HG02852 (cell line): ENCODE results near the gene TBC1D5.
"Not testable (repeated sequence)": the region's sequence is repeated elsewhere in the genome, so short reads cannot be mapped to it uniquely, and the experiment has no call there.

Experiments used
- ATAC-seq: cut with Tn5 transposase; IDR thresholded peaks from one replicate; pipeline ENCODE4 v1.9.1; 2021; ENCODE audit warnings: mild to moderate bottlenecking, moderate library complexity; ENCODE audit not compliant: unreplicated experiment

TBC1D5 gene

GRCh38 chr3:17648630-17649355 lies 93.6 kb downstream of the TBC1D5 start:
- not testable (repeated sequence) for ATAC-seq

DNA sequence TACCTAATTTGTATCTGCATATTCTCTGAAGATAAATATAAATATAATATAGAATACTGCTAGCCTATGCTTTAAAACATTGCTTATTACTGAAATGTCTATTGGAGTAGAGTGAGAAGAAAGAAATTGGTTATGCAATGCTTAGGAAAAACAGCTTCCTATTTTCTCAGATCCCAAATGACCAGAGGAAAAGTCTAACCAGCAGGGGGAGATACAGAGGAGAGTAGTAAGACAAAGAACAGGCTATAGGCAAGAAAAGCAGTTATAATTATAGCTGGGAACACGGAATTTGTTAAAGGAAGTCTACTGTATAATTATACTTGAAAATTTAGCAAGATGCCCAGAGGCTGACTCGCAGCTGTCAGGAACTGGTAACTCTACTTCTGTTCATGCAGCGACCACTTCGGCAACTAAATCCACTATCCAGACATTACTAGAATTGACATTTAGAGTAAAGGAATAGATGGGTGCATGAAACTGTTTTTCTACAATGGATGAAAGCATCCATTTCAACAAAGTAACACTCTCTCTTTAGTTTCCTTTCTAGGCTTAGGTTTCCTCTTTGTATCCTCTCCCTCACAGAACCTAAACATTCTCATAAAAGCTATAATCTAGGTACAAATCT lies 97.2 kb downstream of the TBC1D5 start:
- no peak for ATAC-seq

DNA sequence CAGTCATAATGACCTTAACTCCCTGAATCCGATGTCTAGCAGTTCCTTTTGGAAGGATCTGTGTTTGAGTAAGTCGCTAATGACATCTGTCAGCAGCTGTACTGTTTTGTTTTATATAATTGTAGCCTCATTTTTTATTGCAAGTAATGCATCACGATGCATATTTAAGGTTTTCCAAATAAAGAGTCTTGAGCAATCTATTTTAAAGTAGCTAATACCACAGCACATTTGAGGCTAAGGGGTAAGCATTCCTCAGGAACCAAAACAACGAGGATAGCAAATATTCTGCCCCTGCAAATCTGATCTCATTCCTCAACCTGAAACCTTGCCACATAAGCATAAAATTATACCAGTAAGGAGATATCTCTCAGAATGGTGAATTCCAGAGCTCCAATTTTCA lies 98.7 kb downstream of the TBC1D5 start:
- no peak for ATAC-seq

DNA sequence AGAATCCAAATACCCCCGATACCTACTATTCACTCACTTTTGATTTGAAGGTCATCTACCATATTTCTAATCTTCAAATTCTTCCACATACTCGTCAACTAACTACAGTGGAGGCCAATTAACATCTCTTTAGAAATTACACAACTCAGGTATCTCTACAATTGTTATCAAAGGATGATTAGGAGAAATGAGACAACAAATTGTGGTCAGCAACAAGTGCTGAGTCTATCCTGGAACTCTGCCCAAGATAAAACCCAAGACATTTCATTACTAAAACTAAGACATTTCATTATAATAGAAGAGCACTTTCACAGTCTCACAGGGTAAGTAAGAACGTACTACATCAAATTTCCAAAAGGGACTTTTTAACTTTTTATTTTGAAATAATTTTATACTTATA lies 100.0 kb downstream of the TBC1D5 start:
- ATAC-seq = no peak

GRCh38 chr3:17640466-17640865 lies 102.0 kb downstream of the TBC1D5 start:
- no peak for ATAC-seq

- no peak for ATAC-seq
These were observed 102.7 kb downstream of the TBC1D5 start for GRCh38 chr3:17639765-17640164.

DNA sequence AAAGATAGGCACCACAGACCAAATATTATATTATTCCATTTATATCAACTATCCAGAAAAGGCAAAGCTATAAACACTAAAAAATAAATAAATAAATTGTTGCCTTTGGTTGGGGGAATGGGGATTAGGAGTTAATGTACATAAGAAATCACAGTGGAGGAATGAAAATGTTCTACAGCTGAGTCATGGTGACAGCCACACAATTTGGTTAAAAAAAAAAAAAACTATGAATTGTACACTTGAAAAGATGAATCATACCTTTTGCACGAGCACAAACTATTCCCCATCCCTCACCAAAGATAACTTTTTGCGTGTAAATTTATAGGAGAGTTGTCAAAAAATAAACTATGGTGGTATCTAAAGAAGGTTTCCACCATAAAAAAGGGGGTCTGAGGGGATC lies 103.2 kb downstream of the TBC1D5 start:
- no peak for ATAC-seq

DNA sequence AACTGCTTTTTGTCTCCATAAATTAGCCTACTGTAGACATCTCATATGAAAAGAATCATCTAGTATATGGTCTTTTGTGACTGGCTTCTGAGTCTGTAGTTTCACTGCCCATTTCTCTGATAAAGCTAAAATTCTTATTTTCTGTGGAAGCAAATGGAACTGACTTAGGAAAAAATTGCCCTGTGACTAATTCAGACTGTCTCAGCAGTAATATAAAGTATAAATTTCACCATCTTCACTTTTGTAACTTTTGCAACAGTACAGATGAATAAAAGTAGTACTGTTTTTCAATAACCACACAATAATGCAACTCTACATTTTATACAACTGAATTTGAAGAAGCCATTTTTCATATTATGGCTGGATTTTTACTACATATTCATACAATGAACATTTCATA lies 104.1 kb downstream of the TBC1D5 start:
- no peak for ATAC-seq

DNA sequence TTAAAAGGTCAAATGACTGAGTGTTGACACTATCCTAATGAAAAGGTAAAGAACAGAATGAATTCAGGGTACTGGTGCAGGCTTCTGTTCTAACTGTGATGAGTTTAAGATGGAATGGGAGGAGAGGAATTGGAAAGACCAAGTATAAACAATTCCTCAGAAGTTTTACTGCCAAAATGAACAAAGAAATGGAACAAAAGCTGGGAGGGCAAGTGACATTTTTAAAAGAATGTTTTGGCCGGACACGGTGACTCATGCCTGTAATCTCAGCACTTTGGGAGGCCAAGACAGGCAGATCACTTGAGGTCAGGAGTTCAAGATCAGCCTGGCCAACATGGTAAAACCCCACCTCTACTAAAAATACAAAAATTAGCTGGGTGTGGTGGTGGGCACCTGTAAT lies 106.8 kb downstream of the TBC1D5 start:
- not testable (repeated sequence) for ATAC-seq

DNA sequence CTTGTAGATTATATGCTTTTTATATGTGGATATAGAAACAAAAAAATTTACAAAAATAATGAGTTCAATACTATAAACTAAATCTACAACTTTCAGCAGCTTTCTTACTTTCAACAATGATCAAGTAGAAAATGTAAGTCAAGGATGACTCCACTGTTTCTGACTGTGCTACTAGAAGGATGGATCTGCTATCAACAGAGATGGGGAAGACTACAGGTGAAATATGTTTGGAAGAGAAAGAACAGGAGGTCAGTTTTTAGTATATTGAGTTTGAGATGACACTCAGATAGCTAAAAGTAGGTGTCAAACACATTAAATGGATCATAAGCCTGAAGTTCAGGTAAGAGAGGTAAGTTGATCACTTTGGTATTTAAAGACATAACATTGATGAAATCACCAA lies 107.5 kb downstream of the TBC1D5 start:
- no peak for ATAC-seq

DNA sequence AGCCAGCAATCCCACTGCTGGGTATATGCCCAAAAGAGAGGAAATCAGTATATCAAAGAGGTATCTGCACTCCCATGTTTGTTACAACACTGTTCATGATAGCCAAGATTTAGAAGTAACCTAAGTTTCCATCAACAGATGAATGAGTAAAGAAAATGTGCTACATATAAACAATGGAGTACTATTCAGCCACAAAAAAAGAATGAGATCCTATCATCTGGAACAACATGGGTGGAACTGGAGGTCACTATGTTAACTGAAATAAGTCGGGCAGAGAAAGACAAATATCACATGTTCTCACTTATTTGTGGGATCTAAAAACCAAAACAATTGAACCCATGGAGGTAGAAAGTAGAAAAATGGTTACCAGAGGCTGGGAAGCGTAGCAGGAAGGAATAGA lies 108.2 kb downstream of the TBC1D5 start:
- no peak for ATAC-seq

- no peak for ATAC-seq
These were observed 109.9 kb downstream of the TBC1D5 start for GRCh38 chr3:17632401-17633100.

DNA sequence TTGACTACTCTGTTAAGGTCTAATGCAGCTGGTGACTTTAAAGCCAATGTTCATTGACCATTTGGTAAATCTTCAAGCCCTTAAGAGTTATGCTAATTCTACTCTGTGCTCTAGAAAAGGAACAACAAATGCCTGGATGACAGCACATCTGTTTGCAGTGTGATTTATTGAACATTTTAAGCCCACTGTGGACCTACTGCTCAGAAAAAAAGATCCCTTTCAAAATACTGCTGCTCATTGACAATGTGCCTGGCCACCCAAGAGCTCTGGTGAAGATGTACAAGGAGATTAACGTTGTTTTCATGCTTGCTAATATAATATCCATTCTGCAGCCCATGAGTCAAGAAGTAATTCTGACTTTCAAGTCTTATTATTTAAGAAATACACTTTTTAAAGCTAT lies 110.8 kb downstream of the TBC1D5 start:
- ATAC-seq = no peak

GRCh38 chr3:17629400-17629799 lies 113.0 kb downstream of the TBC1D5 start:
- no peak for ATAC-seq

DNA sequence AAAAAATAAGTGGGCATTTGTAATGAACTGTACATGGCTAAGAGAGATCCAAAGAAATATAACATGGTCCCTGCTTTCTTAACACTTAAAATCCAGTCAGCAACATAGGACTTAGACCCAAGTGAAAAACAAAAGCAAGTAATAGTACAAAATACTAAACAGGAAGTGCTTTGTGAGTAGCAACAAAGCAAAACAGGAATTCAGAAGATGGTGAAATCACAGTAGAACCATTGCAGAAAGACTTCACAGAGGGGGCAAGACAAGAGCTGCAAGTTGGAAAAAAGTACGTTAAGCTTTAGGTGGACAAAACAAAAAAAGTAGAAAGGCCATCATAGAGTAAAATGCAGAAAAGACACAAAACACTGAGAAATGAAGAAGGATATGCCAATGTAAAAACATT lies 116.0 kb downstream of the TBC1D5 start:
- no peak for ATAC-seq

GRCh38 chr3:17625133-17625532 lies 117.3 kb downstream of the TBC1D5 start:
- no peak for ATAC-seq

DNA sequence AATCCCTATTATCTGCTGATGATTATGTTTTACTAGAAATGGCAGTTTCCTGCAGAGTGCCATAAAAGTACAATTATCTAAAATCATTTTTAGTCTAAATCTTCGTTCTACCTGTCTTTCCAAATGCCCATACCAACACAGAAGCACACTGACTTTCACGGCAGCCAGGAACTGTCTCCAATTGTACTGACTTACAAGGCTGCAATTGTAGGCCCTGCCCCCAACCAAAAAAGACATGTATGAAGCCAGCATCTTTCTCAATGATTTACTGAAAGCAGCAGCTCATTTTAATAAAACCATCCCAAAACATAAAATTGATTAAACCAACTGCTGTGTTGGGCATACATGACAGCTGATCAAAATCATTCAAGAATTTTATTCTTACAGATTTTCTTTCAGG lies 119.0 kb downstream of the TBC1D5 start:
- ATAC-seq = no peak

DNA sequence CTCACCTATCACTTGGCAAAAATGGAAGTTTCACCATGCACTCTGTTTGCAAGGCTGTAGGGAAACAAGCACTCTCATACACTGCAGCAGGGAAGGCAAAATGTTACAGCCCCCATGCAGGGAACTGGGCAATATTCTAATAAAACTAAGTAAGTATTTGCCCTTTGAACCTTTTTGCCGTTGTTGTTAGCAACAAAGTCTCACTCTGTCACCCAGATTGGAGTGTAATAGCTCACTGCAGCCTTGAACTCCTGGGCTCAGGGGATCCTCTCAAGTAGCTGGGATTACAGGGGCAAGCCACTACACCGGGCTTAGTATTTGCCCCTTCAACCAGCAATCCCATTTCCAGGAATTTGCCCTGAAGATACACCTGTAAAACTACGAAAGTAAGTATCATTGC lies 122.5 kb downstream of the TBC1D5 start:
- no peak for ATAC-seq

GRCh38 chr3:17613017-17613416 lies 129.4 kb downstream of the TBC1D5 start:
- ATAC-seq = not testable (repeated sequence)

DNA sequence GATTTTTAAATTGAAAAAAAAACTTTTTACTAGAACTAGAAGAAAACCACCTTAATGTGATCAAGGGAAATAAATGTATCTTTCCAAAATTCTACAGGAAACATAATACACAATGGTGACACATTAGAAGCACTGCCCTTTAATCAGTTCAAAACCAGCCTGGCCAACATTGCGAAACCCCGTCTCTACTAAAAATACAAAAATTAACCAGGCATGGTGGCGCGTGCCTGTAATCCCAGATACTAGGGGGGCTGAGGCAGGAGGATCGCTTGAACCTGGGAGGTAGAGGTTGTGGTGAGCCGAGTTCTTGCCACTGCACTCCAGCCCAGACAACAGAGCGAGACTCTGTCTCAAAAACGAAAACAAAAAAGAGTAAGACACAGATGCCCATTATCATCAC lies 134.5 kb downstream of the TBC1D5 start:
- no peak for ATAC-seq

DNA sequence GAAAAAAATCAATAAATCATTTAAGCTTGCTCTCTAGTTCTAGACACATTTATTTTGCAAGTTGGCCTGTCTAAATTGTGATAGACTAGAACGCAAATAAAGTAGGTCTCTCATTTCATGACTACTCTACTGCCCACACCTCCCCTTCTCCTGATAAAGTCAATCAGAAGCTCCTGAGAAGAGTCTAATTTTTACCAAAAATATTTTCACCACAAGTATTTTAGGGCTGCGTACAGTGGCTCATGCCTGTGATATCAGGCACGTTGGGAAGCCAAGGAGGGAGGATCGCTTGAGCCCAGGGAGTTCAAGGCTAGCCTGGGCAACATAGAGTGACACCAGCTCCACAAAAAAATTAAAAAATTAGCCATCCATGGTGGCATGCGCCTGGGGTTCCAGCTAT lies 136.5 kb downstream of the TBC1D5 start:
- no peak for ATAC-seq

DNA sequence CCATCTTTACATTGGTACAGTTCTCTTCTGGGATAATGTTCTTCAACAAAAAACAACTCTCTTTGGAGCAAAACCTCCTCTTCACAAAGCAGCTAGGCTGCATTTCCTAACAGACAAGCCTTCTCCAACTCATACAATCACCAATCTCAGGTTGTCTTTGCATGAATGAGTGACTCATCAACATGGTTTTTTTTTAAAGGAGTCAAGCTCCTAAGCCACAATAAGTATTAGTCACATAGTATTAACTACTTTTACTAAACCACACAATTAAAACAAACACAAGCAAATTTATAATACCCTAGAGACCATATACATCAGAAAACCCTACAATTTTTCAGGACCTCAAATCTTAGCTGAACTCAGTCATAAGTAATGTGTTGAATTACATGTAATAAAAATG lies 137.4 kb downstream of the TBC1D5 start:
- no peak for ATAC-seq
